Liver (tissue), 3 donors: ENCODE data around the gene PLG.

ENCODE experiments used
- EGR1 ChIP-seq, 2 donors: IDR thresholded peaks; 2 replicates each; pipeline ENCODE4 v1.6.1; 2016 to 2018; ENCODE audit warnings: antibody characterized with exemption in 2 of 2, low read depth in 2 of 2
- FOXA1 ChIP-seq: IDR thresholded peaks from 2 replicates; pipeline ENCODE4 v1.6.1; 2016; ENCODE audit warnings: antibody characterized with exemption
- GABPA ChIP-seq, 2 donors: IDR thresholded peaks in 1 of 2; conservative IDR thresholded peaks in 1 of 2; 2 replicates each; pipeline ENCODE4 v1.6.1; 2016; ENCODE audit warnings: antibody characterized with exemption in 2 of 2, mild to moderate bottlenecking in 1 of 2, moderate library complexity in 1 of 2
- JUND ChIP-seq, 2 donors: IDR thresholded peaks; 2 replicates each; pipeline ENCODE4 v1.6.1; 2016; ENCODE audit warnings: antibody characterized with exemption in 2 of 2
- RAD21 ChIP-seq, 2 donors: IDR thresholded peaks; 2 replicates each; pipeline ENCODE4 v1.6.1; 2016; ENCODE audit warnings: antibody characterized with exemption in 2 of 2, mild to moderate bottlenecking in 2 of 2
- SP1 ChIP-seq: IDR thresholded peaks from 2 replicates; pipeline ENCODE4 v1.6.1; 2018; ENCODE audit warnings: antibody characterized with exemption, mild to moderate bottlenecking
- TAF1 ChIP-seq: conservative IDR thresholded peaks from 2 replicates; pipeline ENCODE4 v1.6.1; 2016; ENCODE audit warnings: antibody characterized with exemption, mild to moderate bottlenecking
- YY1 ChIP-seq: IDR thresholded peaks from 2 replicates; pipeline ENCODE4 v1.6.1; 2016; ENCODE audit warnings: antibody characterized with exemption, mild to moderate bottlenecking
- TF ChIP-seq, protein P1 (sequence below): fragments of 150-350 bp; IDR thresholded peaks from 2 replicates; pipeline ENCODE4 v1.5.1; 2017; ENCODE audit warnings: improper control_type of control experiment, low read depth, low read length; ENCODE audit not compliant: missing input control
- TF ChIP-seq, protein P2 (sequence below): IDR thresholded peaks from 2 replicates; pipeline ENCODE4 v1.6.1; 2016; ENCODE audit warnings: antibody characterized with exemption, mild to moderate bottlenecking
- TF ChIP-seq, protein P3 (sequence below): IDR thresholded peaks from 2 replicates; pipeline ENCODE4 v1.6.1; 2016; ENCODE audit warnings: antibody characterized with exemption
- TF ChIP-seq, protein P4 (sequence below): IDR thresholded peaks from 2 replicates; pipeline ENCODE4 v1.6.1; 2016; ENCODE audit warnings: antibody characterized with exemption
- TF ChIP-seq, protein P5 (sequence below): IDR thresholded peaks from 2 replicates; pipeline ENCODE4 v1.6.1; 2016; ENCODE audit warnings: antibody characterized with exemption
- donor health status: healthy.
- donor health status: healthy.

DNA sequence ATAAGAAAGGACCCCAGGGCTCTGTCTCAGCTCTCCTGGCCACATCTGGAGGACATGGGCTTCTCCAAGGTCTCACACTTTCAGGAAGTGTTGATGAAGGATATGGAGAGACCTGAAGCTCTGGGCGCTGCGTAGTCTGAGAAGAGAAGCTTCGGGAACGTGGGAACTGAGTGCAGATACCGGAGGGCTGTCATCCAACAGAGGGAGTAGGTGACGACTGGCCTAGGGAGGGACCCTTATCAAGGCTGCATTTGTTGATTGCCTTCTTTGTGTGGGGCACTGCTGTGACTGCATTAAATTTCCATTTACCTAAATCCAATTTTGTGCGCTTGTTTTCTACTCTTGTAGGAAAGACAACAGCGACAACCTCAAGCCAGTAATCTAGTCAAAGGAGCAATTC, 63.4 kb downstream of the PLG start:
- TF ChIP-seq JUND (IDR thresholded peaks at IDR 0.05) (no peak), TAF1 (no peak), EGR1 (IDR thresholded peaks at IDR 0.05; ENCODE audit: low read depth in 2 of 2) (no peak), RAD21 (IDR thresholded peaks at IDR 0.05) (no peak), YY1 (no peak), SP1 (no peak), FOXA1 (no peak), GABPA (IDR thresholded peaks at IDR 0.05 in 1 of 2, conservative IDR thresholded peaks at IDR 0.05 in 1 of 2) (no peak)
- TF ChIP-seq, protein P1, sequence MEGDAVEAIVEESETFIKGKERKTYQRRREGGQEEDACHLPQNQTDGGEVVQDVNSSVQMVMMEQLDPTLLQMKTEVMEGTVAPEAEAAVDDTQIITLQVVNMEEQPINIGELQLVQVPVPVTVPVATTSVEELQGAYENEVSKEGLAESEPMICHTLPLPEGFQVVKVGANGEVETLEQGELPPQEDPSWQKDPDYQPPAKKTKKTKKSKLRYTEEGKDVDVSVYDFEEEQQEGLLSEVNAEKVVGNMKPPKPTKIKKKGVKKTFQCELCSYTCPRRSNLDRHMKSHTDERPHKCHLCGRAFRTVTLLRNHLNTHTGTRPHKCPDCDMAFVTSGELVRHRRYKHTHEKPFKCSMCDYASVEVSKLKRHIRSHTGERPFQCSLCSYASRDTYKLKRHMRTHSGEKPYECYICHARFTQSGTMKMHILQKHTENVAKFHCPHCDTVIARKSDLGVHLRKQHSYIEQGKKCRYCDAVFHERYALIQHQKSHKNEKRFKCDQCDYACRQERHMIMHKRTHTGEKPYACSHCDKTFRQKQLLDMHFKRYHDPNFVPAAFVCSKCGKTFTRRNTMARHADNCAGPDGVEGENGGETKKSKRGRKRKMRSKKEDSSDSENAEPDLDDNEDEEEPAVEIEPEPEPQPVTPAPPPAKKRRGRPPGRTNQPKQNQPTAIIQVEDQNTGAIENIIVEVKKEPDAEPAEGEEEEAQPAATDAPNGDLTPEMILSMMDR = no peak
- TF ChIP-seq, protein P2, sequence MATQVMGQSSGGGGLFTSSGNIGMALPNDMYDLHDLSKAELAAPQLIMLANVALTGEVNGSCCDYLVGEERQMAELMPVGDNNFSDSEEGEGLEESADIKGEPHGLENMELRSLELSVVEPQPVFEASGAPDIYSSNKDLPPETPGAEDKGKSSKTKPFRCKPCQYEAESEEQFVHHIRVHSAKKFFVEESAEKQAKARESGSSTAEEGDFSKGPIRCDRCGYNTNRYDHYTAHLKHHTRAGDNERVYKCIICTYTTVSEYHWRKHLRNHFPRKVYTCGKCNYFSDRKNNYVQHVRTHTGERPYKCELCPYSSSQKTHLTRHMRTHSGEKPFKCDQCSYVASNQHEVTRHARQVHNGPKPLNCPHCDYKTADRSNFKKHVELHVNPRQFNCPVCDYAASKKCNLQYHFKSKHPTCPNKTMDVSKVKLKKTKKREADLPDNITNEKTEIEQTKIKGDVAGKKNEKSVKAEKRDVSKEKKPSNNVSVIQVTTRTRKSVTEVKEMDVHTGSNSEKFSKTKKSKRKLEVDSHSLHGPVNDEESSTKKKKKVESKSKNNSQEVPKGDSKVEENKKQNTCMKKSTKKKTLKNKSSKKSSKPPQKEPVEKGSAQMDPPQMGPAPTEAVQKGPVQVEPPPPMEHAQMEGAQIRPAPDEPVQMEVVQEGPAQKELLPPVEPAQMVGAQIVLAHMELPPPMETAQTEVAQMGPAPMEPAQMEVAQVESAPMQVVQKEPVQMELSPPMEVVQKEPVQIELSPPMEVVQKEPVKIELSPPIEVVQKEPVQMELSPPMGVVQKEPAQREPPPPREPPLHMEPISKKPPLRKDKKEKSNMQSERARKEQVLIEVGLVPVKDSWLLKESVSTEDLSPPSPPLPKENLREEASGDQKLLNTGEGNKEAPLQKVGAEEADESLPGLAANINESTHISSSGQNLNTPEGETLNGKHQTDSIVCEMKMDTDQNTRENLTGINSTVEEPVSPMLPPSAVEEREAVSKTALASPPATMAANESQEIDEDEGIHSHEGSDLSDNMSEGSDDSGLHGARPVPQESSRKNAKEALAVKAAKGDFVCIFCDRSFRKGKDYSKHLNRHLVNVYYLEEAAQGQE = no peak
- TF ChIP-seq, protein P3, sequence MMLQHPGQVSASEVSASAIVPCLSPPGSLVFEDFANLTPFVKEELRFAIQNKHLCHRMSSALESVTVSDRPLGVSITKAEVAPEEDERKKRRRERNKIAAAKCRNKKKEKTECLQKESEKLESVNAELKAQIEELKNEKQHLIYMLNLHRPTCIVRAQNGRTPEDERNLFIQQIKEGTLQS = no peak
- TF ChIP-seq, protein P4, sequence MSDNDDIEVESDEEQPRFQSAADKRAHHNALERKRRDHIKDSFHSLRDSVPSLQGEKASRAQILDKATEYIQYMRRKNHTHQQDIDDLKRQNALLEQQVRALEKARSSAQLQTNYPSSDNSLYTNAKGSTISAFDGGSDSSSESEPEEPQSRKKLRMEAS = no peak
- TF ChIP-seq, protein P5, sequence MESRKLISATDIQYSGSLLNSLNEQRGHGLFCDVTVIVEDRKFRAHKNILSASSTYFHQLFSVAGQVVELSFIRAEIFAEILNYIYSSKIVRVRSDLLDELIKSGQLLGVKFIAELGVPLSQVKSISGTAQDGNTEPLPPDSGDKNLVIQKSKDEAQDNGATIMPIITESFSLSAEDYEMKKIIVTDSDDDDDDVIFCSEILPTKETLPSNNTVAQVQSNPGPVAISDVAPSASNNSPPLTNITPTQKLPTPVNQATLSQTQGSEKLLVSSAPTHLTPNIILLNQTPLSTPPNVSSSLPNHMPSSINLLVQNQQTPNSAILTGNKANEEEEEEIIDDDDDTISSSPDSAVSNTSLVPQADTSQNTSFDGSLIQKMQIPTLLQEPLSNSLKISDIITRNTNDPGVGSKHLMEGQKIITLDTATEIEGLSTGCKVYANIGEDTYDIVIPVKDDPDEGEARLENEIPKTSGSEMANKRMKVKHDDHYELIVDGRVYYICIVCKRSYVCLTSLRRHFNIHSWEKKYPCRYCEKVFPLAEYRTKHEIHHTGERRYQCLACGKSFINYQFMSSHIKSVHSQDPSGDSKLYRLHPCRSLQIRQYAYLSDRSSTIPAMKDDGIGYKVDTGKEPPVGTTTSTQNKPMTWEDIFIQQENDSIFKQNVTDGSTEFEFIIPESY = no peak
